AG10803 (cell line): ENCODE data around the gene ANKRD49.

ENCODE experiments used
- DNase-seq: peaks from one replicate; pipeline ENCODE4 v3.0.0; 2010; ENCODE audit warnings: low read depth
- H3K4me3 ChIP-seq: 2 replicates; pipeline ENCODE4 v1.5.1; 2011; ENCODE audit warnings: mild to moderate bottlenecking, low read length, control low read depth
- TF ChIP-seq, protein P1 (sequence below): conservative IDR thresholded peaks from 2 replicates; pipeline ENCODE4 v1.5.1; 2011; ENCODE audit warnings: mild to moderate bottlenecking, low read length, control low read depth, inconsistent platforms

The ANKRD49 gene

GRCh38 chr11:94545264-94546161 lies 51.7 kb downstream of the ANKRD49 start:
- H3K4me3 ChIP-seq = peak overlapping the region; percentile 67

DNA sequence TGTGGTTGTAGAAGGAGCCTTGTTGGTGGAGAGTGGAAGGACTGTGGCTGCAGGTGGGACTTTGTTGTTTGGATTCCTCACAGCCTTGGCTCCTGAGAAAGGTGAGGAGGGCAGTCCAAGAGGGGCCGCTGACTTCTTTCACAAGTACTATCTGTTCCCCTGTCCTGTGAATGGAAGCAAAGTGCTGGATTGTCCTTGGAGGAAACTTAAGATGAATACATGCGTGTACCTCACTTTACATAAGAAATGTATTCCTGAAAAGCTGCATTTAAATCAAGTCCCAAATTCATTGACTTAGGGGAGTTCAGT lies 52.3 kb downstream of the ANKRD49 start:
- TF ChIP-seq, protein P1, sequence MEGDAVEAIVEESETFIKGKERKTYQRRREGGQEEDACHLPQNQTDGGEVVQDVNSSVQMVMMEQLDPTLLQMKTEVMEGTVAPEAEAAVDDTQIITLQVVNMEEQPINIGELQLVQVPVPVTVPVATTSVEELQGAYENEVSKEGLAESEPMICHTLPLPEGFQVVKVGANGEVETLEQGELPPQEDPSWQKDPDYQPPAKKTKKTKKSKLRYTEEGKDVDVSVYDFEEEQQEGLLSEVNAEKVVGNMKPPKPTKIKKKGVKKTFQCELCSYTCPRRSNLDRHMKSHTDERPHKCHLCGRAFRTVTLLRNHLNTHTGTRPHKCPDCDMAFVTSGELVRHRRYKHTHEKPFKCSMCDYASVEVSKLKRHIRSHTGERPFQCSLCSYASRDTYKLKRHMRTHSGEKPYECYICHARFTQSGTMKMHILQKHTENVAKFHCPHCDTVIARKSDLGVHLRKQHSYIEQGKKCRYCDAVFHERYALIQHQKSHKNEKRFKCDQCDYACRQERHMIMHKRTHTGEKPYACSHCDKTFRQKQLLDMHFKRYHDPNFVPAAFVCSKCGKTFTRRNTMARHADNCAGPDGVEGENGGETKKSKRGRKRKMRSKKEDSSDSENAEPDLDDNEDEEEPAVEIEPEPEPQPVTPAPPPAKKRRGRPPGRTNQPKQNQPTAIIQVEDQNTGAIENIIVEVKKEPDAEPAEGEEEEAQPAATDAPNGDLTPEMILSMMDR = no peak
- H3K4me3 ChIP-seq = peak overlapping the region; percentile 67
- DNase-seq = no peak

More at GRCh38 chr11:94545264-94546161, 51.7 kb downstream of the ANKRD49 start:
- TF ChIP-seq, protein P1 = no peak
- peak; percentile 40 for DNase-seq

- TF ChIP-seq, protein P1 = peak; percentile 8; the same call in 1 of the 2 replicates
- peak overlapping the region; percentile 67 for H3K4me3 ChIP-seq
- DNase-seq = no peak
Observed at GRCh38 chr11:94546886-94547285, 53.1 kb downstream of the ANKRD49 start.

DNA sequence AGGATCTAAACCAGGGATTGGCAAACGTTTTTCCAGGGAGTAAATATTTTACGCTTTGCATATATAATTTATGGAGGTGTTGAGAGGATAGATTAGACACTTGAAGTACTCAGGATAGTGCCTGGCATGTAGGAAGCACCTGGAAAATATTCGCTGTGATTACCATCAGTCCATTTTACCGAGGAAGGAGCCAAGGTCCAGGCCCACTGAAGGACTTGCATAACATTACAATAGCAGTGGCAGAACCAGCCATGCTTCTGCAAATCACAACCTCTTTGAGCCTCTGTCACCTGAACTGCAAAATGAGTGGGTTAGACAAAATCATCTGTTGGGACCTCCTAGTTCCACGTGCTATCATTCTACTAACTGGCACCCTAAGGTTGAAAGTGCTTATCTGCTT lies 55.4 kb downstream of the ANKRD49 start:
- H3K4me3 ChIP-seq = no peak overlapping the region
- no peak for DNase-seq
- TF ChIP-seq, protein P1 = no peak
